ENCODE data around the gene KIF6.

GRCh38 chr6:39649996-39650395 is 75.2 kb downstream of the KIF6 start:
- TF ChIP-seq EZH2 (IDR thresholded peaks at IDR 0.05) (no peak), CTCF (IDR thresholded peaks at IDR 0.05) (no peak), EZH2phosphoT487 (IDR thresholded peaks at IDR 0.05) (no peak)

Measured in neural progenitor cell (in vitro differentiated cells).